GM12873 (cell line): Measurements from ENCODE around the gene MIB2.

ENCODE experiments used
- TF ChIP-seq, protein P1 (sequence below): IDR thresholded peaks from 2 replicates; pipeline ENCODE4 v1.5.1; 2012; ENCODE audit warnings: low read depth, mild to moderate bottlenecking, moderate library complexity, low read length, control low read depth; ENCODE audit not compliant: insufficient read depth; ENCODE audit errors: missing control alignments

The MIB2 gene

GRCh38 chr1:1670866-1671265 is 55.6 kb downstream of the MIB2 start:
- TF ChIP-seq, protein P1, sequence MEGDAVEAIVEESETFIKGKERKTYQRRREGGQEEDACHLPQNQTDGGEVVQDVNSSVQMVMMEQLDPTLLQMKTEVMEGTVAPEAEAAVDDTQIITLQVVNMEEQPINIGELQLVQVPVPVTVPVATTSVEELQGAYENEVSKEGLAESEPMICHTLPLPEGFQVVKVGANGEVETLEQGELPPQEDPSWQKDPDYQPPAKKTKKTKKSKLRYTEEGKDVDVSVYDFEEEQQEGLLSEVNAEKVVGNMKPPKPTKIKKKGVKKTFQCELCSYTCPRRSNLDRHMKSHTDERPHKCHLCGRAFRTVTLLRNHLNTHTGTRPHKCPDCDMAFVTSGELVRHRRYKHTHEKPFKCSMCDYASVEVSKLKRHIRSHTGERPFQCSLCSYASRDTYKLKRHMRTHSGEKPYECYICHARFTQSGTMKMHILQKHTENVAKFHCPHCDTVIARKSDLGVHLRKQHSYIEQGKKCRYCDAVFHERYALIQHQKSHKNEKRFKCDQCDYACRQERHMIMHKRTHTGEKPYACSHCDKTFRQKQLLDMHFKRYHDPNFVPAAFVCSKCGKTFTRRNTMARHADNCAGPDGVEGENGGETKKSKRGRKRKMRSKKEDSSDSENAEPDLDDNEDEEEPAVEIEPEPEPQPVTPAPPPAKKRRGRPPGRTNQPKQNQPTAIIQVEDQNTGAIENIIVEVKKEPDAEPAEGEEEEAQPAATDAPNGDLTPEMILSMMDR, result no peak

DNA sequence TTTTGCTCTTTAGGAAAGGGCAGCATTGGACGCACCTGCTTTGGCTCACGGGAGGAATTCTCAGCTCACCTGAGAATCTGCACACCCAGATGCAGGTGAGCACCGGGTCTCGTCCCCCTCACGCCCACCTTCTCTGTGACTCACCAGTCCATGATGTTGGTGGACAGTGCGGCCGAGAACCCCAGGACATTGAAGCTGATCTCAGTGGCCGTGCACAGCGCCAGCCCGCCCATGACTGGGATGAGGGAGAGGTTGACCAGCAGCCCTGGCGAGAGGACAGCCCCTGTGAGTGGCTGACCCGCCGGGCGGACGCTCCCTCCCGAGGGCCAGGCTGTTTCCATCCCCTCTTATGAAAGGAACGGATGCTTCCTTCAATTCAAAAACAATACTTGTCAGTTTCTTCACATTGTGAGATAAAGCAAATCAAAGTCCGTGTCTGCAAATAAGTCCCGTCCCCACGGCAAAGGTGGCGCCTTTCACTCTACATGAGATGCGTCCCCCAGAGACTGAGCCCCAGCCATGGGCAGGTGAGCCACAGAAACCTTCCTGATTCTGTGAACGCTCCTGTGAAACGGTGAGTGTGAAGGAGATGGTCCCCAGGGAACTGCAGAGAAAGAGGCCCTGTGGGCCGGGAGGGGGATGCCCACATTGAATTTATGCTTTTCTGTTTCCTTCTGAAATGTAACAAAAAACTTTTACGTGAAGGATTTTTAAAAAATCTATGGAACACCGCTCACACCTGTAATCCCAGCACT is 56.2 kb downstream of the MIB2 start:
- TF ChIP-seq, protein P1, result no peak

- TF ChIP-seq, protein P1, result no peak
These were observed 57.1 kb downstream of the MIB2 start for GRCh38 chr1:1672181-1672965.

DNA sequence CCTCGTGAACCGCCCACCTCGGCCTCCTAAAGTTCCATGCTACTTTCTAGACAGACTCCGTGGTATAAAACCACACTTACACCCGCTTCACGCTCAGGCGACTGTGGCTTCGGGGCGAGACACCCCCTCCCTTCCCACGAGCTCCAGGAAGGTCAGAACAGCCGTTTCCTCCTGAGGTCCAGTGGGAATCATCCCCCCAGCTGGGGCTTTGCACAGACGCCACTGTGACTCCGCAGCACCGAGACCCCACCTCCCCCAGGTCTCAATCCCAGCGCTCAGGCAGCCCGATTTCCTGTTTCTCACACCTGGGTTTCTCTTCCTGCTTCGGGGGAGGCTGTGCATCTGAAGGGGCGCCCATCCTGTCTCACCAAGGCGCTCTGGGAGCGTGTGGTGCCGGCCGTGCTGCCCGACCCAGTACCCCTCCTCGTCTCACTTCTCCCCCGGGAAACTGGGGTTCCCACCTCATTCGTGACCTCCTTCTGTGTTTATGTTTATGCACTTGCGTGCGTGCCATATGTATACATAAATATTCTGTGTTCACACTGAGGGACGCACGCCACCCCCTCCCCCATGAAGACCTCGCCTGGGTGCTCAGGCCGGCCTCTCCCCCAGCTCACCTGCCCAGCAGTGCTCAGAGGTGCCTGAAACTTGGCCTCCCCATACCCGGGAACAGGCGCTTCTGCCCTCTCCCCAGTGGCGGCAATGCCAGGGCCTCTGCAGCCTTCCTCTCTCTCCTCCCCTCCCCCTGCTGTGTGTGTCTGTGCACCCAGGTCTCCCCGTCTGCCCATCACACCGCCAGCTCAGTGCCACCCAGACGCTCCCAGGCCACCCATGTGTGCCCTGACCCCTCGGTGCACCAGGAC is 62.6 kb downstream of the MIB2 start:
- TF ChIP-seq, protein P1, result no peak

DNA sequence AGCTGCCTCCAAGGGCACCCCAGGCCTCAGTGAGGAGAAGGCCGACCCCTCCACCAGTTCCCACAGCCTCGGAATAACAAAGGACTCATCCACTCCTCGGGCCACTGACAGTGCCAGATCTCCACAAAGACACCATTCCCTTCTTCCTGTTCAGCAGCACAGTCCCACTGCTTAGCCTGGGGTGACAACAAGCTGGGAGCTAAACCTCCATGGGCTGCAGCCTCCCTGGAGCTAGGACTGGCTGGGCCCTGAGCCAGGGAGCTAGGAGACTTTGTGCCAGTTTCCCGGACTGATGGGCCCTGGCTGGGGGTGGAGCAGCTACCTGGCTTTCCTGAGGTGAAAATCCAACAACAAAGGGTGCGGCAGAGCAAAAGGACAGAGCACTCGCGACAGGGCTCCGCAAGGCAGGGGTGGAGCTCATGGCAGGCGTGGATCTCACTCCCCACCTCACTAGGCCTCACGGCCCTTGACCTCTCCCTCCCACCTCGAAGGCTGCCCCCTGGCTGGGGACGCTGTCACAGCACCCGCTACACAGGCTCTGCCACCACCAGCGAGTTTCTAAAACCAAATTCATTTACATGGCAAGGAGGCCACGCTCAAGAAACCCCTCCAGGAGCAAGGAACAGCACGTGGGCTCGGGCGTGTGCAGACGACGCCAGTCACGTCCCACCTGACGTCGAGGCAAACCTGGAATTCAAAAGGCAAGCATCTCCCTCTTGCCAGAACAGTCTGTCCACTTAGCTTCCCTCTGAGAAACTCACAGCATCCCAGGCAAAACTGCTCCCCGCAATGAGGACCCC is 63.5 kb downstream of the MIB2 start:
- TF ChIP-seq, protein P1, result peak; percentile 82
